Mesodermal cell (in vitro differentiated cells): ENCODE measurements around the gene AMBRA1.

Experiments used
- H3K27ac ChIP-seq: 2 replicates; pipeline ENCODE4 v1.7.0; 2013; ENCODE audit warnings: mild to moderate bottlenecking, low read depth, low read length, moderate library complexity; ENCODE audit not compliant: severe bottlenecking
- H3K36me3 ChIP-seq: 2 replicates; pipeline ENCODE4 v1.7.1; 2013; ENCODE audit warnings: mild to moderate bottlenecking, low read length, moderate library complexity; ENCODE audit not compliant: control insufficient read depth, insufficient read depth
- H3K4me1 ChIP-seq: one replicate; pipeline ENCODE4 v1.7.1; 2013; ENCODE audit warnings: mild to moderate bottlenecking, low read length; ENCODE audit not compliant: insufficient read depth, control insufficient read depth, poor library complexity, severe bottlenecking
- H3K4me3 ChIP-seq: 2 replicates; pipeline ENCODE4 v1.7.0; 2013; ENCODE audit warnings: low read length, control low read depth, mild to moderate bottlenecking; ENCODE audit not compliant: insufficient read depth, poor library complexity, severe bottlenecking; ENCODE audit errors: extremely low read depth
- H3K9me3 ChIP-seq: 2 replicates; pipeline ENCODE4 v1.7.1; 2013; ENCODE audit warnings: mild to moderate bottlenecking, low read length, moderate library complexity; ENCODE audit not compliant: control insufficient read depth
- WGBS, 2 experiments: methylation state at CpG; one replicate each; pipeline ENCODE4 v1.1.5; 2013; ENCODE audit warnings: missing lambda C conversion rate in 2 of 2; ENCODE audit not compliant: insufficient coverage in 2 of 2; 5-methylcytosine and 5-hydroxymethylcytosine counted together

Gene AMBRA1

GRCh38 chr11:46632502-46632901 is 38.7 kb upstream of the AMBRA1 start:
- peaks cover 57% of the 10 kb centered on the region for H3K36me3 ChIP-seq
- no CpG with 5 or more reads among the region's 1 CpG for WGBS, 2 experiments
- no peak overlapping the region for H3K27ac ChIP-seq
- H3K4me3 ChIP-seq: no peak overlapping the region
- H3K9me3 ChIP-seq: no peaks in the 10 kb centered on the region
- no peaks in the 10 kb centered on the region for H3K4me1 ChIP-seq

GRCh38 chr11:46631676-46632075 is 37.9 kb upstream of the AMBRA1 start:
- no CpG with 5 or more reads among the region's 2 CpGs for WGBS, 2 experiments
- Histone ChIP-seq H3K27ac (no peak overlapping the region), H3K36me3 (peaks cover 58% of the 10 kb centered on the region), H3K4me3 (no peak overlapping the region), H3K4me1 (no peaks in the 10 kb centered on the region), H3K9me3 (no peaks in the 10 kb centered on the region)

GRCh38 chr11:46630237-46630636 is 36.4 kb upstream of the AMBRA1 start:
- WGBS, 2 experiments: 100% methylated on average over 1 of the region's 1 CpG
- Histone ChIP-seq H3K36me3 (peaks cover 58% of the 10 kb centered on the region), H3K4me3 (no peak overlapping the region), H3K27ac (no peak overlapping the region), H3K9me3 (no peaks in the 10 kb centered on the region), H3K4me1 (no peaks in the 10 kb centered on the region)

GRCh38 chr11:46628961-46629360 is 35.1 kb upstream of the AMBRA1 start:
- WGBS, 2 experiments: 81 to 92% methylated on average over 3 to 4 of the region's 6 CpGs
- Histone ChIP-seq H3K4me3 (no peak overlapping the region), H3K36me3 (peaks cover 69% of the 10 kb centered on the region), H3K27ac (no peak overlapping the region), H3K9me3 (no peaks in the 10 kb centered on the region), H3K4me1 (no peaks in the 10 kb centered on the region)

- Histone ChIP-seq H3K27ac (no peak overlapping the region), H3K4me3 (no peak overlapping the region), H3K4me1 (no peaks in the 10 kb centered on the region), H3K36me3 (peaks cover 83% of the 10 kb centered on the region), H3K9me3 (no peaks in the 10 kb centered on the region)
- 100% methylated on average over 1 to 3 of the region's 3 CpGs for WGBS, 2 experiments
These were observed 31.6 kb upstream of the AMBRA1 start for GRCh38 chr11:46625406-46625805.

GRCh38 chr11:46618837-46619236 is 25.0 kb upstream of the AMBRA1 start:
- Histone ChIP-seq H3K36me3 (peaks cover 39% of the 10 kb centered on the region), H3K4me3 (peak overlapping the region; percentile 91), H3K27ac (no peak overlapping the region), H3K9me3 (no peaks in the 10 kb centered on the region), H3K4me1 (peaks cover 15% of the 10 kb centered on the region)
- 88 to 93% methylated on average over 4 to 5 of the region's 6 CpGs for whole genome bisulfite sequencing, 2 experiments

GRCh38 chr11:46617972-46618314 is 24.1 kb upstream of the AMBRA1 start:
- 4 to 13% methylated on average over 4 to 5 of the region's 9 CpGs for WGBS, 2 experiments
- Histone ChIP-seq H3K27ac (peak overlapping the region; percentile 98), H3K9me3 (no peaks in the 10 kb centered on the region), H3K36me3 (peaks cover 30% of the 10 kb centered on the region), H3K4me3 (peak overlapping the region; percentile 91), H3K4me1 (peaks cover 15% of the 10 kb centered on the region)

GRCh38 chr11:46617134-46617971 is 23.5 kb upstream of the AMBRA1 start, which contains the start of the genes ATG13 and HARBI1:
Gene ATG13 (plus strand): TSS chr11:46617553. CDS start chr11:46644292, 26,739 bp downstream.
Gene HARBI1 (minus strand): TSS chr11:46617227. CDS start chr11:46616237, 990 bp downstream.
- Histone ChIP-seq H3K27ac (peak within 1 kb of the TSS; percentile 98), H3K9me3 (no peaks in the 10 kb centered on the region), H3K4me3 (peak within 1 kb of the TSS; percentile 91), H3K36me3 (peaks cover 24% of the 10 kb centered on the region), H3K4me1 (peaks cover 15% of the 10 kb centered on the region)
- 0% methylated on average over 44 to 47 of the region's 72 CpGs for WGBS, 2 experiments

- H3K4me3 ChIP-seq: peak overlapping the region; percentile 91
- H3K27ac ChIP-seq: peak overlapping the region; percentile 98
- peaks cover 15% of the 10 kb centered on the region for H3K4me1 ChIP-seq
- peaks cover 19% of the 10 kb centered on the region for H3K36me3 ChIP-seq
- 2 to 6% methylated on average over 12 to 14 of the region's 15 CpGs for WGBS, 2 experiments
- H3K9me3 ChIP-seq: no peaks in the 10 kb centered on the region
These were observed 22.8 kb upstream of the AMBRA1 start for GRCh38 chr11:46616551-46617133.

GRCh38 chr11:46615756-46616155 is 21.9 kb upstream of the AMBRA1 start:
- Histone ChIP-seq H3K4me3 (no peak overlapping the region), H3K9me3 (no peaks in the 10 kb centered on the region), H3K27ac (peak overlapping the region; percentile 98), H3K4me1 (peaks cover 15% of the 10 kb centered on the region), H3K36me3 (peaks cover 11% of the 10 kb centered on the region)
- WGBS, 2 experiments: 87 to 96% methylated on average over 6 to 7 of the region's 7 CpGs

- H3K36me3 ChIP-seq: no peaks in the 10 kb centered on the region
- no peak overlapping the region for H3K4me3 ChIP-seq
- no peaks in the 10 kb centered on the region for H3K9me3 ChIP-seq
- no peak overlapping the region for H3K27ac ChIP-seq
- peaks cover 15% of the 10 kb centered on the region for H3K4me1 ChIP-seq
- no CpG with 5 or more reads among the region's 2 CpGs for WGBS, 2 experiments
These were observed 18.5 kb upstream of the AMBRA1 start for GRCh38 chr11:46612326-46612725.
